Stimulated activated CD4-positive, alpha-beta T cell treated with anti-CD3 and anti-CD28 coated beads, Interleukin-4, amount 100 ng/mL, for 1 hour (primary cell): ENCODE data around the gene FBXO31.

Experiments used
- DNase-seq: peaks from one replicate; pipeline ENCODE4 v3.0.0-alpha.2; 2020

Gene FBXO31

GRCh38 chr16:87305505-87306391, 77.8 kb downstream of the FBXO31 start:
- no peak for DNase-seq

GRCh38 chr16:87304951-87305350, 78.6 kb downstream of the FBXO31 start:
- no peak for DNase-seq

GRCh38 chr16:87303962-87304521, 79.5 kb downstream of the FBXO31 start:
- no peak for DNase-seq

GRCh38 chr16:87303431-87303930, 80.1 kb downstream of the FBXO31 start:
- no peak for DNase-seq

GRCh38 chr16:87298857-87299465, 84.6 kb downstream of the FBXO31 start:
- no peak for DNase-seq

- DNase-seq = peak; percentile 37
Observed at GRCh38 chr16:87297918-87298631, 85.5 kb downstream of the FBXO31 start.

- no peak for DNase-seq
Observed at GRCh38 chr16:87297407-87297806, 86.2 kb downstream of the FBXO31 start.

GRCh38 chr16:87295661-87296531, 87.7 kb downstream of the FBXO31 start:
- no peak for DNase-seq

- no peak for DNase-seq
Observed at GRCh38 chr16:87295259-87295658, 88.3 kb downstream of the FBXO31 start.

GRCh38 chr16:87293990-87294389, 89.6 kb downstream of the FBXO31 start:
- no peak for DNase-seq

GRCh38 chr16:87291944-87292343, 91.6 kb downstream of the FBXO31 start:
- DNase-seq = no peak

- DNase-seq = no peak
Observed at GRCh38 chr16:87288753-87289362, 94.7 kb downstream of the FBXO31 start.

GRCh38 chr16:87286839-87287626, 96.5 kb downstream of the FBXO31 start:
- DNase-seq = no peak

- no peak for DNase-seq
Observed at GRCh38 chr16:87284183-87284582, 99.4 kb downstream of the FBXO31 start.

GRCh38 chr16:87279094-87279658, 104.4 kb downstream of the FBXO31 start:
- DNase-seq = no peak

- DNase-seq = peak; percentile 32
Observed at GRCh38 chr16:87278191-87279093, 105.1 kb downstream of the FBXO31 start.
